ENCODE data around the gene TSR3. TPM values are rescaled to one million over a fixed set of nuclear protein-coding genes. Genes with fewer than 3 reads are reported as not detected.

TSR3 gene
- total and polyA plus RNA-seq, 2 of the 13 experiments (the other 11 are each of a cell fraction or from before 2014, with no cell fraction given): 24.2 to 51.0 TPM

DNA sequence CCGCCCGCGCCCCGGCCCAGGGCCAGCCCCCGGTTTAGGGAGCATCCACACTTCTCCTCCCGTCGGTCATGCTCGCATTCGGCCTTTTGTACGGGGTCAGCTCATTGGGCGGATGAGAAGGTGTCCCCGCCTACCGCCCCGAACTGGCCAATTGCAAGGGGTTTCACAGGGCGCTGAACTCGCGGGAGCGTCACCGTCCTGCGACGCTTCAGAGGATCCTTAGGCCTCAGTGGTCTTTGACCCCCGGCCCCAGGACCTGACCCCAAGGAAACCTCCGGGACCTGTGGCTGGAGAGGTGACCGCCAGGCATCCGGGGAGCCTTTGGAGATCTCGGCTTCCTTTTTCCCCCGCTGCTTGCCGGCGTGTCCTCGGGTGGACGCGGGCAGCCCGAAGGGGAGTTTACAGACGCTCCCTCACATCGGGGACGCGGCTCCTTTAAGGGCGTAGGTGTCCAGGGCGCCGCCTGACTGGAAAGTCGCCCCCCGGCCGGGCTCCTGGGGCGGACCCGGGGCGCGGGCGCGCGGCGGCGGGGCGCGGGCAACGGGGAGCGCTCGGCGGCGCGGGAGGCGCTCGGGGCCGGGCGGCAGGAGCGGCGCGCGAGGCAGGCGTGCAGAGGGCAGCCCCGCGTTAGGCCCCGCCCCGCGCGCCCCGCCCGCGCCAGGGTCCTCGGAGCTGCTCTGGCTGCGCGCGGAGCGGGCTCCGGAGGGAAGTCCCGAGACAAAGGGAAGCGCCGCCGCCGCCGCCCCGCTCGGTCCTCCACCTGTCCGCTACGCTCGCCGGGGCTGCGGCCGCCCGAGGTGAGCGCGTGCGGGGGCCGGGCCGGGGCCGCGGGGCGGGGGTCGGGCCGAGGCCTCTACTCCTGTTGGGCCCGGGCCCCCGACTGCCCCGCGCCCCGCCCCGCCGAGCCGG lies 42.4 kb downstream of the TSR3 start, which contains the start of gene UBE2I (continued):
- TF ChIP-seq, protein P1, sequence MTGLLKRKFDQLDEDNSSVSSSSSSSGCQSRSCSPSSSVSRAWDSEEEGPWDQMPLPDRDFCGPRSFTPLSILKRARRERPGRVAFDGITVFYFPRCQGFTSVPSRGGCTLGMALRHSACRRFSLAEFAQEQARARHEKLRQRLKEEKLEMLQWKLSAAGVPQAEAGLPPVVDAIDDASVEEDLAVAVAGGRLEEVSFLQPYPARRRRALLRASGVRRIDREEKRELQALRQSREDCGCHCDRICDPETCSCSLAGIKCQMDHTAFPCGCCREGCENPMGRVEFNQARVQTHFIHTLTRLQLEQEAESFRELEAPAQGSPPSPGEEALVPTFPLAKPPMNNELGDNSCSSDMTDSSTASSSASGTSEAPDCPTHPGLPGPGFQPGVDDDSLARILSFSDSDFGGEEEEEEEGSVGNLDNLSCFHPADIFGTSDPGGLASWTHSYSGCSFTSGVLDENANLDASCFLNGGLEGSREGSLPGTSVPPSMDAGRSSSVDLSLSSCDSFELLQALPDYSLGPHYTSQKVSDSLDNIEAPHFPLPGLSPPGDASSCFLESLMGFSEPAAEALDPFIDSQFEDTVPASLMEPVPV (CRISPR knock-in tag; IDR thresholded peaks at IDR 0.05): no peak
- no peak for TF ChIP-seq FOXA1 (IDR thresholded peaks at IDR 0.05)
- no peak for TF ChIP-seq FOXA1 (CRISPR knock-in tag; IDR thresholded peaks at IDR 0.05)
- TF ChIP-seq ZNF749 (CRISPR knock-in tag; IDR thresholded peaks at IDR 0.05; ENCODE audit: borderline replicate concordance): no peak
- no peak for TF ChIP-seq ZNF850 (CRISPR knock-in tag; conservative IDR thresholded peaks at IDR 0.05)
- TF ChIP-seq ZC3H13 (CRISPR knock-in tag; IDR thresholded peaks at IDR 0.05): no peak
- TF ChIP-seq SMC3 (IDR thresholded peaks at IDR 0.05; ENCODE audit: low read length): no peak
- TF ChIP-seq, protein P2, sequence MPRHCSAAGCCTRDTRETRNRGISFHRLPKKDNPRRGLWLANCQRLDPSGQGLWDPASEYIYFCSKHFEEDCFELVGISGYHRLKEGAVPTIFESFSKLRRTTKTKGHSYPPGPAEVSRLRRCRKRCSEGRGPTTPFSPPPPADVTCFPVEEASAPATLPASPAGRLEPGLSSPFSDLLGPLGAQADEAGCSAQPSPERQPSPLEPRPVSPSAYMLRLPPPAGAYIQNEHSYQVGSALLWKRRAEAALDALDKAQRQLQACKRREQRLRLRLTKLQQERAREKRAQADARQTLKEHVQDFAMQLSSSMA (CRISPR knock-in tag; IDR thresholded peaks at IDR 0.05): peak; percentile 75; the same call in 1 of the 2 replicates
- TF ChIP-seq FOXA3 (CRISPR knock-in tag; IDR thresholded peaks at IDR 0.05): peak; percentile 38; the same call in 1 of the 2 replicates
- TF ChIP-seq ZNF33A (CRISPR knock-in tag; IDR thresholded peaks at IDR 0.05; ENCODE audit: borderline replicate concordance): no peak
- no peak for TF ChIP-seq RBAK (CRISPR knock-in tag; IDR thresholded peaks at IDR 0.05)
- 0 out of 2 replicates have a peak, but pooled peaks have one; percentile 26 for TF ChIP-seq ZNF160 (CRISPR knock-in tag; IDR thresholded peaks at IDR 0.05)
- 0 out of 2 replicates have a peak, but pooled peaks have one; percentile 13 for TF ChIP-seq FOXO1 (CRISPR knock-in tag; IDR thresholded peaks at IDR 0.05)
- no peak for TF ChIP-seq SYNCRIP (IDR thresholded peaks at IDR 0.05; ENCODE audit: insufficient read depth, low read depth, low read length)
- no peak for TF ChIP-seq ZNF672 (CRISPR knock-in tag; IDR thresholded peaks at IDR 0.05)
- TF ChIP-seq BORCS8-MEF2B (CRISPR knock-in tag; IDR thresholded peaks at IDR 0.05): no peak
- TF ChIP-seq ZBTB1 (CRISPR knock-in tag; IDR thresholded peaks at IDR 0.05; ENCODE audit: borderline replicate concordance): no peak
- peak; percentile 53; the same call in 1 of the 2 replicates for TF ChIP-seq ZNF564 (CRISPR knock-in tag; IDR thresholded peaks at IDR 0.05)
- 0 out of 2 replicates have a peak, but pooled peaks have one; percentile 44 for TF ChIP-seq ZNF552 (CRISPR knock-in tag; IDR thresholded peaks at IDR 0.05; ENCODE audit: borderline replicate concordance)
- peak; percentile 93 for TF ChIP-seq ZNF24 (IDR thresholded peaks at IDR 0.05)
- no peak for TF ChIP-seq NFRKB (IDR thresholded peaks at IDR 0.05)
- no peak for TF ChIP-seq ZNF557 (CRISPR knock-in tag; IDR thresholded peaks at IDR 0.05)
- TF ChIP-seq, protein P3, sequence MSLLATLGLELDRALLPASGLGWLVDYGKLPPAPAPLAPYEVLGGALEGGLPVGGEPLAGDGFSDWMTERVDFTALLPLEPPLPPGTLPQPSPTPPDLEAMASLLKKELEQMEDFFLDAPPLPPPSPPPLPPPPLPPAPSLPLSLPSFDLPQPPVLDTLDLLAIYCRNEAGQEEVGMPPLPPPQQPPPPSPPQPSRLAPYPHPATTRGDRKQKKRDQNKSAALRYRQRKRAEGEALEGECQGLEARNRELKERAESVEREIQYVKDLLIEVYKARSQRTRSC (CRISPR knock-in tag; IDR thresholded peaks at IDR 0.05; ENCODE audit: low read depth): no peak
- TF ChIP-seq HDAC2 (CRISPR knock-in tag; IDR thresholded peaks at IDR 0.05): no peak
- TF ChIP-seq, protein P4, sequence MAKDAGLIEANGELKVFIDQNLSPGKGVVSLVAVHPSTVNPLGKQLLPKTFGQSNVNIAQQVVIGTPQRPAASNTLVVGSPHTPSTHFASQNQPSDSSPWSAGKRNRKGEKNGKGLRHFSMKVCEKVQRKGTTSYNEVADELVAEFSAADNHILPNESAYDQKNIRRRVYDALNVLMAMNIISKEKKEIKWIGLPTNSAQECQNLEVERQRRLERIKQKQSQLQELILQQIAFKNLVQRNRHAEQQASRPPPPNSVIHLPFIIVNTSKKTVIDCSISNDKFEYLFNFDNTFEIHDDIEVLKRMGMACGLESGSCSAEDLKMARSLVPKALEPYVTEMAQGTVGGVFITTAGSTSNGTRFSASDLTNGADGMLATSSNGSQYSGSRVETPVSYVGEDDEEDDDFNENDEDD (CRISPR knock-in tag; IDR thresholded peaks at IDR 0.05; ENCODE audit: borderline replicate concordance): no peak
- peak; percentile 82 for TF ChIP-seq MEF2D (CRISPR knock-in tag; IDR thresholded peaks at IDR 0.05)
